Measurements from ENCODE around the gene LSM10. TPM values are rescaled to one million over a fixed set of nuclear protein-coding genes. Genes with fewer than 3 reads are reported as not detected.

LSM10 gene
- total RNA-seq, 1 donor from 2014 or later: 45.2 TPM

- no peak for DNase-seq (ENCODE audit: extremely low spot score in 2 of 2)
- H3K36me3 ChIP-seq: peaks cover 0 to 19% of the 10 kb centered on the region in 2 donors
- H3K4me3 ChIP-seq: no peak overlapping the region
- intact Hi-C loops (cut with DNase I): no loop called here
- H3K27me3 ChIP-seq: no peaks in the 10 kb centered on the region
- H3K4me1 ChIP-seq: peaks cover 43% of the 10 kb centered on the region
- TF ChIP-seq POLR2A (IDR thresholded peaks at IDR 0.05) (no peak), CTCF (IDR thresholded peaks at IDR 0.05) (no peak), POLR2AphosphoS5 (IDR thresholded peaks at IDR 0.05; ENCODE audit: insufficient read depth in 1 of 2, low read depth in 1 of 2) (no peak)
- no peaks in the 10 kb centered on the region for H3K9me3 ChIP-seq
- H3K27ac ChIP-seq: peak overlapping the region; percentile 70
Measured at GRCh38 chr1:36365381-36365780, 32.3 kb downstream of the LSM10 start.

GRCh38 chr1:36359911-36360550, 37.7 kb downstream of the LSM10 start:
- H3K4me1 ChIP-seq: peaks cover 11% of the 10 kb centered on the region
- peaks cover 0 to 58% of the 10 kb centered on the region in 2 donors for H3K36me3 ChIP-seq
- H3K4me3 ChIP-seq: no peak overlapping the region
- no peaks in the 10 kb centered on the region for H3K27me3 ChIP-seq
- DNase-seq (ENCODE audit: extremely low spot score in 2 of 2): no peak
- no peaks in the 10 kb centered on the region for H3K9me3 ChIP-seq
- H3K27ac ChIP-seq: no peak overlapping the region
- intact Hi-C loops (cut with DNase I): no loop called here
- no peak for TF ChIP-seq POLR2A (IDR thresholded peaks at IDR 0.05)
- TF ChIP-seq POLR2AphosphoS5 (IDR thresholded peaks at IDR 0.05; ENCODE audit: insufficient read depth in 1 of 2, low read depth in 1 of 2): peak in 1 of 2 donors; percentile 58

- H3K4me1 ChIP-seq: peaks cover 8% of the 10 kb centered on the region
- H3K27me3 ChIP-seq: no peaks in the 10 kb centered on the region
- no peak overlapping the region for H3K4me3 ChIP-seq
- no peaks in the 10 kb centered on the region for H3K9me3 ChIP-seq
- H3K27ac ChIP-seq: no peak overlapping the region
- H3K36me3 ChIP-seq: peaks cover 0 to 65% of the 10 kb centered on the region in 2 donors
- TF ChIP-seq CTCF (IDR thresholded peaks at IDR 0.05): no peak
- TF ChIP-seq POLR2AphosphoS5 (IDR thresholded peaks at IDR 0.05; ENCODE audit: insufficient read depth in 1 of 2, low read depth in 1 of 2): no peak
- no peak for TF ChIP-seq POLR2A (IDR thresholded peaks at IDR 0.05)
- DNase-seq (ENCODE audit: extremely low spot score in 2 of 2): no peak
- intact Hi-C loops (cut with DNase I): no loop called here
Measured at GRCh38 chr1:36359383-36359782, 38.3 kb downstream of the LSM10 start.

GRCh38 chr1:36358514-36359084, 39.1 kb downstream of the LSM10 start:
- H3K4me1 ChIP-seq: peaks cover 8% of the 10 kb centered on the region
- peaks cover 0 to 73% of the 10 kb centered on the region in 2 donors for H3K36me3 ChIP-seq
- H3K27me3 ChIP-seq: no peaks in the 10 kb centered on the region
- H3K27ac ChIP-seq: no peak overlapping the region
- no peaks in the 10 kb centered on the region for H3K9me3 ChIP-seq
- no peak overlapping the region for H3K4me3 ChIP-seq
- DNase-seq (ENCODE audit: extremely low spot score in 2 of 2): no peak
- intact Hi-C loops (cut with DNase I): no loop called here
- TF ChIP-seq POLR2A (IDR thresholded peaks at IDR 0.05) (no peak), POLR2AphosphoS5 (IDR thresholded peaks at IDR 0.05; ENCODE audit: insufficient read depth in 1 of 2, low read depth in 1 of 2) (no peak), CTCF (IDR thresholded peaks at IDR 0.05) (no peak)

GRCh38 chr1:36355811-36356210, 41.9 kb downstream of the LSM10 start:
- peaks cover 0 to 63% of the 10 kb centered on the region in 2 donors for H3K36me3 ChIP-seq
- DNase-seq (ENCODE audit: extremely low spot score in 2 of 2): no peak
- no peaks in the 10 kb centered on the region for H3K9me3 ChIP-seq
- H3K27ac ChIP-seq: no peak overlapping the region
- intact Hi-C loops (cut with DNase I): no loop called here
- no peak overlapping the region for H3K4me3 ChIP-seq
- H3K27me3 ChIP-seq: no peaks in the 10 kb centered on the region
- H3K4me1 ChIP-seq: peaks cover 36% of the 10 kb centered on the region
- TF ChIP-seq POLR2A (IDR thresholded peaks at IDR 0.05) (no peak), CTCF (IDR thresholded peaks at IDR 0.05) (no peak), POLR2AphosphoS5 (IDR thresholded peaks at IDR 0.05; ENCODE audit: insufficient read depth in 1 of 2, low read depth in 1 of 2) (no peak)

Data from vagina (tissue), 2 donors.